ENCODE measurements around the gene ARHGAP12.

- no peak for TF ChIP-seq FOXP4 (CRISPR knock-in tag; IDR thresholded peaks at IDR 0.05)
- no peak for TF ChIP-seq CTCF (IDR thresholded peaks at IDR 0.05)
- no peak for TF ChIP-seq MAX (CRISPR knock-in tag; IDR thresholded peaks at IDR 0.05)
- TF ChIP-seq IRF1 (CRISPR knock-in tag; IDR thresholded peaks at IDR 0.05) = no peak
- TF ChIP-seq ZBTB21 (CRISPR knock-in tag; IDR thresholded peaks at IDR 0.05; ENCODE audit: borderline replicate concordance) = no peak
- TF ChIP-seq CREB1 (CRISPR knock-in tag; IDR thresholded peaks at IDR 0.05) = no peak
- no peak for TF ChIP-seq GABPB1 (CRISPR knock-in tag; IDR thresholded peaks at IDR 0.05)
- TF ChIP-seq ZNF317 (CRISPR knock-in tag; IDR thresholded peaks at IDR 0.05; ENCODE audit: borderline replicate concordance, low read depth) = no peak
- no peak for TF ChIP-seq ZNF138 (CRISPR knock-in tag; conservative IDR thresholded peaks at IDR 0.05)
- TF ChIP-seq ETV6 (CRISPR knock-in tag; IDR thresholded peaks at IDR 0.05) = no peak
- TF ChIP-seq RORB (CRISPR knock-in tag; IDR thresholded peaks at IDR 0.05) = no peak
- TF ChIP-seq ZNF423 (CRISPR knock-in tag; IDR thresholded peaks at IDR 0.05) = no peak
- TF ChIP-seq NFYB (CRISPR knock-in tag; conservative IDR thresholded peaks at IDR 0.05; ENCODE audit: low read depth) = no peak
These were observed 57.2 kb downstream of the ARHGAP12 start for GRCh38 chr10:31871266-31872065.
